ENCODE measurements around the gene CDKN2C. TPM values are rescaled to one million over a fixed set of nuclear protein-coding genes. Genes with fewer than 3 reads are reported as not detected.
A peak's percentile ranks its signal among the peaks of the same experiment; 100 is the strongest.

CDKN2C gene
- total RNA-seq (12.6 TPM), polyA plus RNA-seq (10 to 100 TPM; 11.8 to 26.2 (median 20.6) TPM)

- no peaks in the 10 kb centered on the region for H3K9me3 Mint-ChIP-seq
- H3K27ac ChIP-seq (ENCODE audit: insufficient read depth, low read length, poor library complexity, severe bottlenecking), result peak within 1 kb of the TSS; percentile 92
- H3K36me3 ChIP-seq (ENCODE audit: control insufficient read depth, insufficient read depth, low read length), result no peaks in the 10 kb centered on the region
- H3K27ac Mint-ChIP-seq, result peak within 1 kb of the TSS; percentile 86 to 97 (median 94)
- peaks cover 4% of the 10 kb centered on the region for H3K27me3 Mint-ChIP-seq
- ATAC-seq (ENCODE audit: low read depth in 2 of 2) (peak; percentile 17 to 26), DNase-seq (peak; percentile 50 to 74 (median 57))
- no peaks in the 10 kb centered on the region for H3K9me3 ChIP-seq (ENCODE audit: control insufficient read depth in 2 of 2, low read length in 2 of 2)
- no peaks in the 10 kb centered on the region for H3K27me3 ChIP-seq (ENCODE audit: control insufficient read depth, insufficient read depth, low read length)
- H3K4me1 ChIP-seq (ENCODE audit: control insufficient read depth, insufficient read depth, low read length, poor library complexity, severe bottlenecking), result peaks cover 38% of the 10 kb centered on the region
- H3K4me3 Mint-ChIP-seq, result peak within 1 kb of the TSS; percentile 98 to 100 (median 98)
- no peaks in the 10 kb centered on the region for H3K36me3 Mint-ChIP-seq
- H3K4me1 Mint-ChIP-seq, result peaks cover 7 to 34% (median 19%) of the 10 kb centered on the region in 4 donors
- peak within 1 kb of the TSS; percentile 94 for H3K4me3 ChIP-seq (ENCODE audit: low read depth, low read length)
Measured at GRCh38 chr1:50969611-50970508, at the start of gene CDKN2C. Gene CDKN2C (plus strand): TSS chr1:50970245. CDS start chr1:50970369, 124 bp downstream.

GRCh38 chr1:50920409-50920808, 49.6 kb upstream of the CDKN2C start:
- ATAC-seq (ENCODE audit: low read depth in 2 of 2), result no peak
- Histone ChIP-seq H3K4me1 (ENCODE audit: control insufficient read depth, insufficient read depth, low read length, poor library complexity, severe bottlenecking) (no peaks in the 10 kb centered on the region), H3K27ac (ENCODE audit: insufficient read depth, low read length, poor library complexity, severe bottlenecking) (no peak overlapping the region), H3K36me3 (ENCODE audit: control insufficient read depth, insufficient read depth, low read length) (no peaks in the 10 kb centered on the region), H3K9me3 (ENCODE audit: control insufficient read depth in 2 of 2, low read length in 2 of 2) (peaks cover 5 to 7% of the 10 kb centered on the region in 2 experiments), H3K27me3 (ENCODE audit: control insufficient read depth, insufficient read depth, low read length) (no peaks in the 10 kb centered on the region), H3K4me3 (ENCODE audit: low read depth, low read length) (no peak overlapping the region)
- peaks cover 0 to 12% (median 5%) of the 10 kb centered on the region in 7 donors for H3K9me3 Mint-ChIP-seq
- H3K4me3 Mint-ChIP-seq, result no peak overlapping the region
- no peaks in the 10 kb centered on the region for H3K27me3 Mint-ChIP-seq
- no peak for DNase-seq
- peaks cover 27 to 41% (median 36%) of the 10 kb centered on the region in 4 donors for H3K4me1 Mint-ChIP-seq
- no peak overlapping the region for H3K27ac Mint-ChIP-seq
- peaks cover 16% of the 10 kb centered on the region for H3K36me3 Mint-ChIP-seq

- no peaks in the 10 kb centered on the region for H3K4me1 ChIP-seq (ENCODE audit: control insufficient read depth, insufficient read depth, low read length, poor library complexity, severe bottlenecking)
- Mint-ChIP-seq H3K4me1 (peaks cover 27 to 43% (median 38%) of the 10 kb centered on the region in 4 donors), H3K9me3 (peaks cover 0 to 12% (median 5%) of the 10 kb centered on the region in 7 donors), H3K4me3 (no peak overlapping the region), H3K36me3 (peaks cover 17% of the 10 kb centered on the region), H3K27me3 (no peaks in the 10 kb centered on the region), H3K27ac (no peak overlapping the region)
- DNase-seq (no peak), ATAC-seq (ENCODE audit: low read depth in 2 of 2) (no peak)
- no peak overlapping the region for H3K27ac ChIP-seq (ENCODE audit: insufficient read depth, low read length, poor library complexity, severe bottlenecking)
- no peaks in the 10 kb centered on the region for H3K36me3 ChIP-seq (ENCODE audit: control insufficient read depth, insufficient read depth, low read length)
- no peaks in the 10 kb centered on the region for H3K27me3 ChIP-seq (ENCODE audit: control insufficient read depth, insufficient read depth, low read length)
- H3K4me3 ChIP-seq (ENCODE audit: low read depth, low read length), result no peak overlapping the region
- peaks cover 5 to 7% of the 10 kb centered on the region in 2 experiments for H3K9me3 ChIP-seq (ENCODE audit: control insufficient read depth in 2 of 2, low read length in 2 of 2)
Measured at GRCh38 chr1:50921029-50921428, 49.0 kb upstream of the CDKN2C start.

- ATAC-seq (ENCODE audit: low read depth in 2 of 2) (no peak), DNase-seq (no peak)
- Mint-ChIP-seq H3K4me3 (no peak overlapping the region), H3K4me1 (peaks cover 19 to 35% (median 30%) of the 10 kb centered on the region in 4 donors), H3K9me3 (peaks cover 0 to 12% (median 5%) of the 10 kb centered on the region in 7 donors), H3K27me3 (no peaks in the 10 kb centered on the region), H3K27ac (peak overlapping the region in 1 of 3 donors; percentile 12), H3K36me3 (peaks cover 21% of the 10 kb centered on the region)
- Histone ChIP-seq H3K4me3 (ENCODE audit: low read depth, low read length) (no peak overlapping the region), H3K36me3 (ENCODE audit: control insufficient read depth, insufficient read depth, low read length) (peaks cover 4% of the 10 kb centered on the region), H3K27ac (ENCODE audit: insufficient read depth, low read length, poor library complexity, severe bottlenecking) (no peak overlapping the region), H3K4me1 (ENCODE audit: control insufficient read depth, insufficient read depth, low read length, poor library complexity, severe bottlenecking) (no peaks in the 10 kb centered on the region), H3K27me3 (ENCODE audit: control insufficient read depth, insufficient read depth, low read length) (no peaks in the 10 kb centered on the region), H3K9me3 (ENCODE audit: control insufficient read depth in 2 of 2, low read length in 2 of 2) (peaks cover 5 to 7% of the 10 kb centered on the region in 2 experiments)
Measured at GRCh38 chr1:50923564-50923963, 46.5 kb upstream of the CDKN2C start.

GRCh38 chr1:50929376-50929958, 40.6 kb upstream of the CDKN2C start:
- no peak overlapping the region for H3K27ac ChIP-seq (ENCODE audit: insufficient read depth, low read length, poor library complexity, severe bottlenecking)
- H3K4me3 ChIP-seq (ENCODE audit: low read depth, low read length), result no peak overlapping the region
- H3K36me3 Mint-ChIP-seq, result peaks cover 15% of the 10 kb centered on the region
- peaks cover 23 to 38% (median 34%) of the 10 kb centered on the region in 4 donors for H3K4me1 Mint-ChIP-seq
- H3K9me3 ChIP-seq (ENCODE audit: control insufficient read depth in 2 of 2, low read length in 2 of 2), result no peaks in the 10 kb centered on the region
- H3K4me3 Mint-ChIP-seq, result no peak overlapping the region
- H3K4me1 ChIP-seq (ENCODE audit: control insufficient read depth, insufficient read depth, low read length, poor library complexity, severe bottlenecking), result no peaks in the 10 kb centered on the region
- H3K27me3 ChIP-seq (ENCODE audit: control insufficient read depth, insufficient read depth, low read length), result no peaks in the 10 kb centered on the region
- H3K36me3 ChIP-seq (ENCODE audit: control insufficient read depth, insufficient read depth, low read length), result peaks cover 4% of the 10 kb centered on the region
- peaks cover 0 to 1% (median 0%) of the 10 kb centered on the region in 7 donors for H3K9me3 Mint-ChIP-seq
- no peaks in the 10 kb centered on the region for H3K27me3 Mint-ChIP-seq
- ATAC-seq (ENCODE audit: low read depth in 2 of 2) (no peak), DNase-seq (peak in 2 of 3 donors; percentile 25 to 28)
- no peak overlapping the region for H3K27ac Mint-ChIP-seq

GRCh38 chr1:50930193-50930592, 39.9 kb upstream of the CDKN2C start:
- H3K36me3 ChIP-seq (ENCODE audit: control insufficient read depth, insufficient read depth, low read length), result peaks cover 4% of the 10 kb centered on the region
- H3K27ac Mint-ChIP-seq, result no peak overlapping the region

GRCh38 chr1:50930965-50931737, 38.9 kb upstream of the CDKN2C start:
- H3K27me3 ChIP-seq (ENCODE audit: control insufficient read depth, insufficient read depth, low read length), result no peaks in the 10 kb centered on the region
- no peak overlapping the region for H3K27ac ChIP-seq (ENCODE audit: insufficient read depth, low read length, poor library complexity, severe bottlenecking)
- Mint-ChIP-seq H3K4me3 (no peak overlapping the region), H3K27ac (no peak overlapping the region), H3K27me3 (no peaks in the 10 kb centered on the region), H3K36me3 (peaks cover 9% of the 10 kb centered on the region), H3K9me3 (no peaks in the 10 kb centered on the region), H3K4me1 (peaks cover 26 to 37% (median 31%) of the 10 kb centered on the region in 4 donors)
- H3K4me3 ChIP-seq (ENCODE audit: low read depth, low read length), result no peak overlapping the region
- no peaks in the 10 kb centered on the region for H3K9me3 ChIP-seq (ENCODE audit: control insufficient read depth in 2 of 2, low read length in 2 of 2)
- H3K36me3 ChIP-seq (ENCODE audit: control insufficient read depth, insufficient read depth, low read length), result peaks cover 4% of the 10 kb centered on the region
- H3K4me1 ChIP-seq (ENCODE audit: control insufficient read depth, insufficient read depth, low read length, poor library complexity, severe bottlenecking), result no peaks in the 10 kb centered on the region
- ATAC-seq (ENCODE audit: low read depth in 2 of 2), result no peak
- DNase-seq, result no peak

More at GRCh38 chr1:50930193-50930592, 39.9 kb upstream of the CDKN2C start:
- Histone ChIP-seq H3K4me1 (ENCODE audit: control insufficient read depth, insufficient read depth, low read length, poor library complexity, severe bottlenecking) (no peaks in the 10 kb centered on the region), H3K27ac (ENCODE audit: insufficient read depth, low read length, poor library complexity, severe bottlenecking) (no peak overlapping the region), H3K4me3 (ENCODE audit: low read depth, low read length) (no peak overlapping the region), H3K27me3 (ENCODE audit: control insufficient read depth, insufficient read depth, low read length) (no peaks in the 10 kb centered on the region), H3K9me3 (ENCODE audit: control insufficient read depth in 2 of 2, low read length in 2 of 2) (no peaks in the 10 kb centered on the region)
- H3K4me1 Mint-ChIP-seq, result peaks cover 23 to 38% (median 30%) of the 10 kb centered on the region in 4 donors
- peaks cover 0 to 1% (median 0%) of the 10 kb centered on the region in 7 donors for H3K9me3 Mint-ChIP-seq
- H3K27me3 Mint-ChIP-seq, result no peaks in the 10 kb centered on the region
- DNase-seq (peak in 1 of 3 donors; percentile 20), ATAC-seq (ENCODE audit: low read depth in 2 of 2) (no peak)
- H3K36me3 Mint-ChIP-seq, result peaks cover 13% of the 10 kb centered on the region
- H3K4me3 Mint-ChIP-seq, result no peak overlapping the region
